GM21737 (cell line): Measurements from ENCODE around the gene JKAMP.

ENCODE experiments used
- ATAC-seq: cut with Tn5 transposase; IDR thresholded peaks from one replicate; pipeline ENCODE4 v1.9.1; 2021; ENCODE audit warnings: mild to moderate bottlenecking, moderate library complexity; ENCODE audit not compliant: unreplicated experiment

Gene JKAMP

DNA sequence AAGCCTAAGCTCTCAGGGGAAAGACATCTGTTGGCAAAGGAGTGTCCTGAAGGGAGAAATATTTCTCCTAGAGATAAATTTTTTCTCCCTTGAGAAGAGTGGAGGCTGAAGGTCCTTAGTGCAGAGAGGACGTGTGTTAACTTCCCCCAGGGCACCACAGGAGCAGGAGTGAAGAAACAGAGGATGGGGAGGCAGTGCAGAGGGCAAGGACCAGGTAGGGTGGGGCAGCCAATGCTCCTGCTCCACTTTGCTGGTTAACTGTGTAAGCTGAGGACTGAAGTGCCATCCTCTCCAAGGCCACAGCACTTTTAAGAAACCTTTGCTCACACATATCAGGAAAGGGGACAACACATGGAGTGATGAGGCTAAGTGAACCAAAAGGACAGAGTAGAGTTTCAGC lies 4.2 kb upstream of the JKAMP start:
- ATAC-seq, result no peak

DNA sequence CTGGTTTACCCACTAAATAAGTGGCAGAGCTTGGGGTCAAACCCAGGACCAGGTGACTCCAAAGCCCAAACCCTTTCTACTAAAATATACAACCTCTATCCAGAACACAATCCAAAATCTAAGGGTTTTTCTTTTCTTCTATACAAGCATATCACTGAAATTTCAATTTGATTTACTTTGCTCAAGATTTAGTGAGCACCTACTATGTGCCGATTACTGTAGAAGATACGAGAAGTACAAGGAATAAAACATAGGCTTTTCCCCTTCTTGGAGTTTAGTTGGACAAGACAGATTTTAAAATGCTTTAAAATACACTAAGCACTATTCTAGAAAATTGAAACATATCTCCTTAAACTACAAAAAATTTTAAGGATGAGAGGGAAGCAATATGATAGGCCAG lies 2.9 kb upstream of the JKAMP start:
- ATAC-seq, result no peak

DNA sequence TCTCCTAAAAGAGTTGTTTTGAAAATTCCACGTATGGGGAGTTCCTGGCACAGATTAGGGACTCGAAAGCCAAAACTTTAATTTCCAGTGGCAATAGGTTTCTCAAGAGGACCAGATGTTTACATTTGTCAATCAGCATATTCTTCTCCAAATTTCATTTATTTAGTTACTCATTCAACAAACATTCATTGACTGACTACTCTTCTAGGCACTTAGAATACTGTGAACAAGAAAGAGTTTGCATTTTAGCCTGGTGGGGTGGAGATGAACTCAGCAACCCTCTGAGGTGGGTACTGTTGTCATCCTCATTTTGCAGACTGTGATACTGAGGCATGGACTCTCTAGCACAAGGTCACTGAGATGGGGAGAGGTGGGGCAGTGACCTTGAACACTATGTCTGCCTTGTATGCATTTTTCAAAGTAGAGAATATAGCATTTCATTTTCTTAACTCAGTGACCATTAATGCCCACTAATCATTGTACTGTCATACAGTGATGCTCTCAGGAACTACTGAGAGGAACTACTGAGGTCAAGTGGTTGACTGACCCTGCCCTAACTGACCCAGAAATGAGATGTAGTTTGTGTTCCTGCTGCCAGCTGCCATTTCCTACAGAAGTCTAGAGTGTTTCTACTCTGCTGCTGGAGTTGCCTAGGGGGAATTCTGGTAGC lies 2.3 kb upstream of the JKAMP start:
- no peak for ATAC-seq

DNA sequence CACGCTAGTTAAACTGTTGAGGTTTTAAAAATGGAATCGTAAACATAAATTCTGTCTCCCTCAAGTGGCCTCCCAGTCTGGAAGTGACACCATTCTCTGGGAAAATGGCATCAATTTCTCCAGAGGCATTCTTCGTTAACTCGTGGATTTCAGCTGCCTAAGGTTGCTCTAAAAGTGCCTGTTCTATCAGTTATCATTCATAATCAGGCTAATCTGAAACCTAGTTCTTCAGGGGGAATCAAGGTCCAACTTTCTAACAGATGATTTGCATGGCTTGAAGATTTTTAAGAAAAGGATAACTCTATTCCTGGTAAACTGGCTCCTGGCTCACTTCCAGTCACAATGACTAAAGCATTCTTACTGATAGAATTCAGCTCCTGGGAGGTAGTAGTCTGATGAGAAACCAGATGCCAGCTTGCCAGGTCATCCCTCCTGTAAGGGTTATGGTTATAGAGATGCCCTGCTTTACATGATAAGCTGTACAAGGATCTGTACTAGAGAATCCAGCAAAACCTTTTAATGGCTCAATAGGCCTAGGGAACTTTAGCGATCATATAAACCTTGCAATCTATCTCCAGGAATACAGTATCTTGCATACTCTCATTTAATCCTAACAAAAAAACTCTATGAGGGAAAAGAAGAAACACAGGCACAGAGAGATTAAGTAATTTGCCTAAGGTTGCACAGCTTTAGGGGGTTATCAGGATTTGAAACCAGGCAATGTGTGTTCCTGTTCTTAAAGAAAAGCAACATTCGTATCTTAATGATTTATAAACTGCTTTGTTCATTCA lies 1.6 kb upstream of the JKAMP start:
- no peak for ATAC-seq

DNA sequence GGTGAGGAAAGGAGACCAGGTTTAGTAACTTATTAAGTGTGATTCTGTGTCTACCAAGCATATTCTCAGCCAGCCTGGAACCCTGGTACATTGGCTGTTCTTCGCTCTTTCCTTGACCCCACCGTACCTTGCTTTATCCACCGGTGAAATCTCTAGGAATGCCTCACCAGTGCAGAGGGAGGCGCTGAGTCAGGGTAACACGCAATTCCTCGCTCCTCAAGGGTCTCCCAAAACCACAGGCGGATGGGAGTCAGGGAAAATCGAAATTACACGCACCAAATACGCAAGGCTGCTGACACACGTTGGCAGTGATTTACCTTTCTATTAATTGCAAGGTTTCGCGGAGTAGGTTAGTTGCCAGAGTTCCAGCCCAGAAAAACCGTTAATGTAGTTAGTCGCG lies 954 bp upstream of the JKAMP start:
- no peak for ATAC-seq

DNA sequence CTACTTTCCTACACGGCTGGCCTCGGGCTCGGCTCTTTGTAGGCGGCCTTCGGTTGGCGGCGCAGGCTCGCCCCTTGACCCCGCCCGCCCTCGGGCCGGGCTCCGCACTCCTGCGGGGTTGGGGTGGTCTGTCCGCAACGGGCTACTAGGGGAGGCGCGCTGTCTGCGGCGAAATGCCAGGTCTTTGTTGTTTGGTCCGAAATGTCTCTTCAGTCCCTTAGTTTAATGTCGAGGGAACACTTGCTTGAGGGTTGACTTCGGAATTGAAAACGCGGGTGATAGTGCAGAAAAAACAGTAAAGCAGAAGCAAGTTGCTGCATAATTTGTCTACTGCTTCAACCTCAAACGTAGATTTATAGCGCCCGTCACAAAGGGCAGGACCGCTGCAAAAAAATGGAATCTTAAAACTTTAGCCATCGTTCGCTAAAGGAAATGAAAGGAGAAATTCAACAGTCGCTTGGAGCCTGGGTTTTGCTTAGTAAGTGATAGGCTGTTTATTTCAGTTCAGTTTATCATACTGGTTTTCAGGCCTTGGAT lies 390 bp downstream of the JKAMP start:
- ATAC-seq, result peak; percentile 37

DNA sequence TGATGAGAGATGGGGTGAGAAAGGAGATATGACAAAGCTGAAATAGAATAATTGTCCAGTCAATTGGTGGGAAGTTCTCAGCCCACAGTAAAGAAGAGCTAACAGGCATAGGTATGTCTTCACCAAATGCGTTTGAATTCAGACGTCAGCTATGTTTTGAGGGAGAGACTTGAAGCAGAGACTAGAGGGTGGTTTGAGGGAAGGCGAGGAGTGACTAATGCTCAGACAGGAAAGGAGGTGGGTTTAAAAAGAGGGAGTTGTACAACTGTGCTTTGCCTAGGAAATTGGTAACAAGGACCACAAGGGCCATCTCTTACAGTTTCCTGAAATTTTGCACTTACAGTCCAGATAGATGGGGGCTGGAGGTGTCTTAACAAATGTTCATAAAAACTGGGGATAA lies 6.4 kb downstream of the JKAMP start:
- no peak for ATAC-seq

DNA sequence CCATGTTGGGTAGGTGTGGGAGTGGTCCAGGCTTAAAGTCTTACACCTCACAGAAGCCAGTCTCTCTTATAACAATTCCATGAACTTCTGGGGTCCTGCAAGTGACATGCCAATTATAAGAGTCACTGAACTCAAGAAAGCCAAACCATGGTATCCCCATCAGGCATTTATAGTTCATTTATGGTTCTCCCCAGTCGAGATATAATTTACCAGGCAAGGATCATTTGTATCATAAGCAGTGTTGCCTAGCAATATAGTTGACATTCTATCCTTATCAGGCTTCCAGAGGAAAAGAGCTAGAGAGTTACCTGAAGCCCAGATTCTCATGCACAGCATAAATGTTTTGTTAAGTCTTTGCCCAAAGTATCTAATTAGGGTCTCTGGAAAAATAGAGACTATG lies 8.1 kb downstream of the JKAMP start:
- no peak for ATAC-seq

DNA sequence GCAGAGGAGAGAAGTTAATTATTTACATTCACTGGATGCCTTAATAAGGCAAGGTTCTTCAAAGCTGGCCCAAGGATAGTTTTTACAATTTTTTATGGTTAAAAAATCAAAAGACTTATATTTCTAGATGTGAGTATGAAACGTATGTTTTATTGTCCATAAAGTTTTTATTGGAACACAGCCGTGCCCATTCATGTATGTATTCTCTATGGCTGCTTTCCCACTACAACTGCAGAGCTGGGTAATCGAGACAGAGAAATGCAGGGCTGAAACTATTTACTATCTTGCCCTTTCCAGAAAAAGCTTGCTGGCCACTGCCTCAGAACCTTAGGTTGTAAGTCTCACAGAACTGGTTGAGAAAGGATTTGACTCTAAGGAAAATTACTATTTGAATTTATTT lies 16.4 kb downstream of the JKAMP start:
- no peak for ATAC-seq

DNA sequence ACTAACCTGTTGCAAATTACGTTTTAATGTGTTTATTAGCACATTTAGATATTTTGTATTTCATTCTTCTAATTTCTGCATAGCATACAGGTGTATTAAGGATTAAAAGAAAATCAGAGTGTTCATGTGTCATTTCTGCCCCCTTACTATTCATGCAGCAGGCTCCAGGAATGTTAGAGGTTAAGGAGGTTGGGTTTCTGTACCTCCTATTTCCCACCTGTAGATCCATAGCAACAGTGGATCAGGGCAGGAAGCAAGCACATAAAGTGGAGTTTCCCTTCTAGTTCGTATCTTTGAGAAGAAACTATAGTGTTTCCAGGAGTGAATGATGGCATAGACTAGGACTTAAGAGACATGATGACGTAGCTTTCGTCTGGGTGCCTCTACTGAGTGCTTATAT lies 18.9 kb downstream of the JKAMP start:
- ATAC-seq, result no peak

DNA sequence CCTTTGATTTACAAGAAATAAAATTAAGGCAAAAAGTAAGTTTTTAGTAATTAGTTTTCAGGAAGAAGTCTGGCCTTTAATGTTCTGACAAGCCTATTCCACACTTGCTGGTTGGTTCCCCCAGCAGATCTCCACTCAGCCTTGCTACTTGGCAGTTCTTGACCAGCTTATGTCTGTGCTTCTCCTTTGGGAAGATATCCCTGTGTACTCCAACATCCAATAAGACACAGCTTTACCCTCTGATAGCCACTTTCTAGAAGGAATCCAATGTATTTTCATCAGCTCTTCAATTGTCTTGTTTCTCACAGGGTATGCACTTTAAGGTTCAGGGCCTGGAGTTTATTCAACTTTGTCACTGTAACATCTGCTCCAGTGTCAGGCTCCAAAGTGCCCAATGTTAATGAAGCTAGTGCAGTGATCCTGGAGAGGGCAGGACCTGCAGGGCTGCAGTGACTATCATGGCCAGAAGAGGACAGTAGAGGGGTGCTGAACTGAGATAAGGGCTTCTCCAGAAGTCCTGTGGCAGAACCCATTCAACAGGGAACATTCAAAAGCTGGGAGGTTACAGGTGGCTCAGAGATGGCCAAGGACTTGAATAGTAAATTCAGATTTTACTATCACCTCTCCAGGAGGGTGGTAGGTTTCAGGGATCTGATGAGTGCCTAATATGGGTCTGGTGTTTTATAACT lies 22.9 kb downstream of the JKAMP start:
- no peak for ATAC-seq

DNA sequence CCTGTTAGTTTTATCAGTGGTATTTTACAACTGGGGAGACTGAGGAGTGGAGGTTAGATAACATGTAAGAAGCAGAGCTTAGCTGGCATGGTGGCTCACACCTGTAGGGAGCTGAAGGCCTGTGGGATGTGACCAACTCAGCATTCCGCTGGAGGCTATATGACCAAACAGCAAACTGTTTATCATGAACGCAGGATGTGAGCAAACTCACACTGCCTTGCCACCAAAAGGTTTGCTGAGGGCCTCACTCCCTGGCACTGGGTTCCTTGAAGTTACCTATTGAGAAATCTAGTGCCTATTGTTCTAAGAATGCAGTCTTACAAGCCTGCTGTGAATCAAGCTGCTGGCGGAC lies 23.4 kb downstream of the JKAMP start:
- ATAC-seq, result no peak

DNA sequence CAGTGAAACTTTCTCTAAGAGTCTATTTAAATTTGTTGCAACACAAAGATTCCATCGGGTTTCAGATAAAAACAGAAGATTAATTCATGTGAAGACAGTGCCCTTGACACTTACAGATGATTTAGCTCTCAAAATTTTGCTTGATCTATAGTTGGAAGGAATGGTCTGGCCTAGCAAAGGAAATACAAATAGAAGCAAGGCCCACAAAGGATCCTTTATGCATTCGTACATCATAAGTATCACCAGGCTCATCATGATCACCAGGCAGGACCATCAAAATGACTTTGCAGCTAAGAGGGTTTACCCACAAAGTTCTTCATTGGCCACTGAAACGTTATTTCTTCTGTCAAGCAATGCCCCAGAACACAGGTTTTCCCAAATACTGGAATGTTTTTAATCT lies 24.8 kb downstream of the JKAMP start:
- ATAC-seq, result no peak

DNA sequence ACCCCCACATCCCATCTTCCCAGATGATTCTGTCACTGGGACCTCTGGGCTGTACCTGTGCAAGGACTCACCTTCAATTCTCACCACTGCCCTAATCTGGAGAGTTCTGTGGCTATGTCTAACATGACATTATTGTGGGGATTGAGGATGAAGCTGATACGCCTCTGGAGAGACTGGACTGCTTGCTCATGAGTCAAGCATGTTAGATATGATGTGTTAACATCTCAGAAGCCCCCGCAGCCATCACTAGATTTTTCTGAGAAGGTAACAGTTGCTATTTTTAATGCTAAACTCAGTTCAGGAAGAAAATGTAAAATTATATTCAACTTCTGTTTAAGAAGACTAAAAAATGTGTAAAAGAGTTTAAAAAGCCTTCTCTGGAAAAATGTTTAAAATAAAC lies 25.7 kb downstream of the JKAMP start:
- no peak for ATAC-seq

DNA sequence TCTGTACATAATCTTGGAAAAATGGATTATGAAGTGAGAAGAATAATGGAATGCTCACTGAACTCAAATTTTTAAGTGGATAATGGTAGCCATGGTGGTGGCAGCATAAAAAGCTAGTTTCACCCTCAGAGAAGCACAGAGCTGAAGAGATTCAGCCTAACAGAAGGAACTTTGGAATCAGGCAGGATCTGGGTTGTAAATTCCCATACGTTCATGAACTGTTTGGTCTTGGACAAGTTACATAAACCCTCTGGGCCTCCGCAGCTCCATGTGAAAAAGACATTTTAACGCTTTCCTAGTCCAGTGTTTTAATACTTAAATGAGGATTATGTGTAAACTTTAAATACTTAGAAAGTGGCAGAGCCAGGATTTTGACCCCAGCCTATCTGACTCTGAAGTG lies 26.6 kb downstream of the JKAMP start:
- ATAC-seq, result no peak

DNA sequence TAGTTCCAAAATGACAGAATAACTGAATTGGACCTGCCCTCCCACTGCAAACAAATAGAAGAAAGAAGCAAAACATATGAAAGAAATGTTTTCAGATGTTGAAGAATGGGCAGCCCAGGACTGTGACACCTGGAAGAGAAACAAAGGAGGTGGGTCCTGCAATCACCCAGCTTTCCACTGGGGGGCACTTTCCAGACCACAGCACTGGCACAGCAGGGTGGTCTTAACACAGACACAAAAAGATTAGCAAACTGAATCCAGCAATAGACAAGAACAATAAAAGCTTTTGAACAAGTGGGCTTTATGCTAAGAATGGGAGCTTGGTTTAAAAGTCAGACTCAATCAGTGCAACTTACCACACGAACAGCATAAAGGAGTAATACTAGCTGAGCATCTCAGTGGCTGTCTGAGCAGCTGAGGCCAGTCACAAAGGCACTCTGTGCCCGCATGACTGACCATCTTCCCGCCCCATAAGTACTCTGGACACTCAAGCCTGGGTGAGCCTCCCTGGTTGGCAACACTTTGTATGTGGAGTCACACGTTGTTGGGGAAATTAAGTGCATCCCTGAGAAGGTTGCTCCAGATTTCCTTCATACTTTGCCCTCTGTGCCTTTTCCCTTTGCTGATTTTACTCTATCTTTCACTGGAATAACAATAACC lies 27.7 kb downstream of the JKAMP start:
- no peak for ATAC-seq

DNA sequence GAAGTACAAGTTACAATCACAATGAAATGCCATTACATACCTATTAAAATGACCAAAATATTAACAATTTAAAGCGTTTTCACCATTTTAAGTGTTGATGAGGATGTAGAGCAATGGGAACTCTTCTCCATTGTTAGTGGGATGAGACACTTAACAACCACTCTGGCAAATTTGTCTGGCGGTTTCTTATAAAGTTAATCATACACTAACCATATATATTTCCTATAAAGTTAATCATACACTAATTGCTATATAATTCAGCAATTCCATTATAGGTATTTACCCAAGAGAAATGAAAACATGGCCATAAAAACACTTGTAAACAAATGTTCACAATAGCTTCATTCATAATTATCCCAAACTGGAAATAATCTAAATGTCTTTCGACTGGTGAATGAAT lies 35.9 kb downstream of the JKAMP start:
- no peak for ATAC-seq

DNA sequence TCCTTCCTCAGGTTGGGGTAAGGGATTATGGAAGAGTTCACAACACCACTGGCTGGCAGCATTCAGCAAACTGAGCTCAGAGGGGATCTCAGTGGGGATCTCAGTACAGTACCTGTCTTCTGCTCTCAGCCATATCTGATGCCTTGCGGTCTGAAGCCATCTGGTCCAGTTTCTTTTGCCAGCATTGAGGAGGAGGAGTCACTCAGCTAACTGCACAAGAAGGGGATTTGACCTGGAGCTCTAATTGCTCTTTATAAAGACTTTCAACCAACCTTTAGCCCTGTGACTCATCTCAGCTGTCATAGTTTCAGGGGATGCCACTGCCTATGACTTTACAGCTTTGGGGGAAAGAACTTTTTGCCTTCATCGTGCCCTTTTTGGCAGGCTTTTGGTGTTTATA lies 44.9 kb downstream of the JKAMP start:
- no peak for ATAC-seq

DNA sequence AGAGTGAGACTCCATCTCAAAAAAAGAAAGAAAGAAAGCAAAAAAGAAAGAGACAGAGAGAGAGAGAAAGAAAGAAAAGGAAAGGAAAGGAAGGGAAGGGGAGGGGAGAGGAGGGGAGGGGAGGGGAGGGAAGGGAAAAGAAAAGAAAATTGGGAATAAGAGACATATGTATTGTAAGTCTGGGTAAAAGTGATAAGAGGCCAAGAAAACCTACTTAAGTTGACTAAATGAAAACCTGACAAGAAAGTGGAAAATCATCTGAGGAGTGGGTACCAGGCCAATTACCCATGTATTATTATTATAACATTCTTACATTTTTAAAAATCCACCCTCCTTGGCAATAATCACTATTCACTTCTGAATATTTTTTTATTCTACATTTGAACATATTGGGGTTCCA lies 46.0 kb downstream of the JKAMP start:
- ATAC-seq, result no peak

DNA sequence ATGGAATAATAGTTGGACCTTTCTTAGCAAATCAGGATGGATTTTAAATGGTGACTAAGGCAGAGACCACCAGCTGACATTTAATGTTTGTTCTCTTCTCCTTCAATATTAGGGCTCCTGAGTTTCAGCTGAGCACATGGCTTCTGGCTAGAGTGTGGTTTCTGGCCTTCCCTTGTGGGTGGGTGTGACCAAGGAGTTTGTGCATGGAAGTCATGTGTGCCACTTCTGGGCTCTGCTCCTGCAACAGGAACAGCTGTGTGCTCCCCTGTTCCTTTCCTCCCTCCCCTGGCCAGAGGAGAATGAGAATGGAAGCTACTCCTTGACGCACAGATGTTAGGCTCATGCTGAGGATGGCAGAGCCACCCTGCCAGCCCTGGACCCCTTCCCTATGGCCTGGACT lies 48.1 kb downstream of the JKAMP start:
- ATAC-seq, result no peak

DNA sequence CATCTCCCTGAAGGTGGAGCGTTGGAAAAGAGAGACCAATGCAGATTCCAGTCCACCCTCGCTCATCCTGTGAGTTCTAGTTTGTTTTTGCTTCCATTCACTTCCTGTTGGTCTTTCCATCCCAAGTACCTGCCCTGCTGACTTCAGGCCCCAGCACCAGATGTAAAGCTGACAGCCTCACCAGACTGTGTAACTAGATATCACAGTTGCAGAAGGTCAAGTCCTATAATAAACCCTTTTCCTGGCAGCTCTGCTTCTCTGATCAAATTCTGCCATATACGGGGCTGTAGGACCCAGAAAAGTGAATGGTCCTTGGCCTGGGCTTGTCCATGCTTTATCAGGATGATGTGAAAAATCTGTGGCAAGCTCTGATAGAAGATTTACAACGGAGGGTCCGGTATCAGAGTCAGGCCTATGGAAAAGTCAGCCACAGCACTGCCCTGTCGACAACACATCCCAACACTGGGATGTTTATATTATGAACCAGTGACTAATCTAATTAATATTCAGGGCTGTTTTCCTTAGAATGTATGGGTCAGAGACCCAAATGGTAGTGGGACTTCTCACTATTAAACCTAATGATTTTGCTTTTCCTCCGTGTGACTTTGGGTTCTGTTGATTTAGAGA lies 50.2 kb downstream of the JKAMP start:
- ATAC-seq, result no peak
